Left renal cortex interstitium (tissue), 4 donors: ENCODE results near the gene ZNF550. TPM values are rescaled to one million over a fixed set of nuclear protein-coding genes. Genes with fewer than 3 reads are reported as not detected.

Experiments
- DNase-seq, 4 donors: peaks; one replicate each; pipeline ENCODE4 v3.0.0-alpha.2; 2013; ENCODE audit warnings: low read depth in 4 of 4, low spot score in 2 of 4, missing footprints in 1 of 4
- polyA plus RNA-seq, 4 donors: library from polyadenylated mRNA; unstranded; fragments of 120-200 nt; gene quantifications; one replicate each; pipeline ENCODE4 v1.2.1, GENCODE V29; 2013; ENCODE audit not compliant: insufficient read length in 4 of 4

ZNF550 gene
- 10 to 100 TPM; 18.0 to 26.0 (median 23.0) TPM for polyA plus RNA-seq

- peak; percentile 67 to 79 (median 73) for DNase-seq
Measured at GRCh38 chr19:57559404-57560025, at the start of gene ZNF550. Gene ZNF550, minus strand, starts transcription at chr19:57559863. Its CDS starts 181 bp downstream, at chr19:57559682.

- DNase-seq, result no peak
Measured at GRCh38 chr19:57606931-57607330, 47.3 kb upstream of the ZNF550 start.

GRCh38 chr19:57599761-57600383, 40.2 kb upstream of the ZNF550 start, which contains the start of gene ZNF530:
Gene ZNF530, plus strand, starts transcription at chr19:57599885. Its CDS starts 4,461 bp downstream, at chr19:57604346.
- DNase-seq, result peak; percentile 79 to 95 (median 84)

GRCh38 chr19:57599377-57599760, 39.7 kb upstream of the ZNF550 start:
- no peak for DNase-seq

- no peak for DNase-seq
Measured at GRCh38 chr19:57587529-57587928, 27.9 kb upstream of the ZNF550 start.

GRCh38 chr19:57583521-57584416, 24.1 kb upstream of the ZNF550 start, which contains the start of gene ZIK1:
Gene ZIK1, plus strand, starts transcription at chr19:57584145. Its CDS starts 212 bp downstream, at chr19:57584357.
- peak; percentile 86 to 96 (median 92) for DNase-seq

GRCh38 chr19:57583104-57583520, 23.4 kb upstream of the ZNF550 start:
- DNase-seq, result no peak

GRCh38 chr19:57578487-57579205, 19.0 kb upstream of the ZNF550 start, which contains the start of gene ZNF416:
Gene ZNF416, minus strand, starts transcription at chr19:57578911. Its CDS starts 207 bp downstream, at chr19:57578704.
- DNase-seq, result peak; percentile 92 to 99 (median 96)

- DNase-seq, result no peak
Measured at GRCh38 chr19:57576661-57577060, 17.0 kb upstream of the ZNF550 start.

GRCh38 chr19:57572415-57572947, 12.8 kb upstream of the ZNF550 start:
- DNase-seq, result no peak

- no peak for DNase-seq
Measured at GRCh38 chr19:57570707-57571106, 11.0 kb upstream of the ZNF550 start.

- DNase-seq, result no peak
Measured at GRCh38 chr19:57566396-57567265, 7.0 kb upstream of the ZNF550 start.

- DNase-seq, result no peak
Measured at GRCh38 chr19:57563547-57563946, 3.9 kb upstream of the ZNF550 start.

GRCh38 chr19:57560049-57560491, 407 bp upstream of the ZNF550 start:
- DNase-seq, result no peak

- no peak for DNase-seq
Measured at GRCh38 chr19:57559008-57559403, 657 bp downstream of the ZNF550 start.

GRCh38 chr19:57558525-57558924, 1.1 kb downstream of the ZNF550 start:
- no peak for DNase-seq

GRCh38 chr19:57557659-57558058, 2.0 kb downstream of the ZNF550 start:
- DNase-seq, result no peak

- no peak for DNase-seq
Measured at GRCh38 chr19:57552432-57552831, 7.2 kb downstream of the ZNF550 start.

GRCh38 chr19:57546513-57546912, 13.2 kb downstream of the ZNF550 start:
- no peak for DNase-seq
